Activated CD8-positive, alpha-beta memory T cell treated with anti-CD3 and anti-CD28 coated beads for 48 hours (primary cell): ENCODE results near the gene XRN1.
"Not testable (repeated sequence)": the region's sequence is repeated elsewhere in the genome, so short reads cannot be mapped to it uniquely, and the experiment has no call there.

Experiments used
- DNase-seq, 3 experiments: peaks; one replicate each; pipeline ENCODE4 v3.0.0-alpha.2; 2020; ENCODE audit warnings: low read depth in 2 of 3, low spot score in 2 of 3

XRN1 gene

GRCh38 chr3:142439499-142440220 lies 8.2 kb downstream of the XRN1 start:
- DNase-seq: not testable (repeated sequence)

GRCh38 chr3:142438096-142438495 lies 9.7 kb downstream of the XRN1 start:
- not testable (repeated sequence) for DNase-seq

- DNase-seq: no peak
Observed at GRCh38 chr3:142436951-142437585, 10.8 kb downstream of the XRN1 start.

GRCh38 chr3:142434503-142434902 lies 13.3 kb downstream of the XRN1 start:
- no peak for DNase-seq

GRCh38 chr3:142433110-142433509 lies 14.7 kb downstream of the XRN1 start:
- no peak for DNase-seq

GRCh38 chr3:142429582-142429981 lies 18.3 kb downstream of the XRN1 start:
- no peak for DNase-seq

- no peak for DNase-seq
Observed at GRCh38 chr3:142424754-142425153, 23.1 kb downstream of the XRN1 start.

- no peak for DNase-seq
Observed at GRCh38 chr3:142418926-142419592, 28.8 kb downstream of the XRN1 start.

- no peak for DNase-seq
Observed at GRCh38 chr3:142417302-142417701, 30.5 kb downstream of the XRN1 start.

GRCh38 chr3:142400537-142400936 lies 47.3 kb downstream of the XRN1 start:
- DNase-seq: not testable (repeated sequence)

GRCh38 chr3:142394921-142395622 lies 52.8 kb downstream of the XRN1 start:
- no peak for DNase-seq

- DNase-seq: no peak
Observed at GRCh38 chr3:142385078-142385477, 62.8 kb downstream of the XRN1 start.

- no peak for DNase-seq
Observed at GRCh38 chr3:142374687-142375086, 73.2 kb downstream of the XRN1 start.

GRCh38 chr3:142369576-142369975 lies 78.3 kb downstream of the XRN1 start:
- not testable (repeated sequence) for DNase-seq

GRCh38 chr3:142366434-142366833 lies 81.4 kb downstream of the XRN1 start:
- DNase-seq: no peak

GRCh38 chr3:142363936-142364467 lies 83.8 kb downstream of the XRN1 start:
- DNase-seq: no peak

- DNase-seq: not testable (repeated sequence)
Observed at GRCh38 chr3:142363433-142363832, 84.4 kb downstream of the XRN1 start.

- DNase-seq: no peak
Observed at GRCh38 chr3:142359367-142359766, 88.5 kb downstream of the XRN1 start.

GRCh38 chr3:142356818-142357217 lies 91.0 kb downstream of the XRN1 start:
- DNase-seq: no peak

- no peak for DNase-seq
Observed at GRCh38 chr3:142355692-142356091, 92.1 kb downstream of the XRN1 start.

- DNase-seq: no peak
Observed at GRCh38 chr3:142354076-142354475, 93.8 kb downstream of the XRN1 start.
